Endothelial cell of umbilical vein (primary cell): ENCODE measurements around the gene MED19. TPM values are rescaled to one million over a fixed set of nuclear protein-coding genes. Genes with fewer than 3 reads are reported as not detected.
A peak's percentile ranks its signal among the peaks of the same experiment; 100 is the strongest.

Experiments used
- BruUV-seq: library from RNA; stranded (reverse); fragments of 400-500 nt; replicated peaks from 2 replicates; lab custom pipeline; 2021; lab: Mats Ljungman, UMichigan
- CTCF ChIA-PET: fragments of 300-600, 350-600 bp; sonication (Branson Sonifier 250); formaldehyde crosslinking; loops from one replicate; lab custom pipeline; 2021; ENCODE audit warnings: antibody characterized with exemption, inconsistent platforms; lab: Charles Lee
- POLR2A ChIA-PET: fragments of 300-600, 350-600 bp; sonication (Branson Sonifier 250); formaldehyde crosslinking; loops from one replicate; lab custom pipeline; 2021; ENCODE audit warnings: antibody characterized with exemption, inconsistent platforms; lab: Charles Lee
- DNase-seq: peaks from one replicate; pipeline ENCODE4 v3.0.0-alpha.2; 2011; ENCODE audit warnings: low read depth, low spot score
- FAIRE-seq: peaks from 2 replicates; lab custom pipeline; 2011; peaks lifted over from hg19 to GRCh38; lab: Jason Lieb, UNC
- H2AFZ ChIP-seq: 2 replicates; pipeline ENCODE4 v1.6.0; 2012; ENCODE audit warnings: low read depth, low read length, control low read depth, inconsistent platforms
- H3K27ac ChIP-seq: 2 replicates; pipeline ENCODE4 v1.5.1; 2011; ENCODE audit warnings: low read depth, mild to moderate bottlenecking, control low read depth, low read length, moderate library complexity; ENCODE audit not compliant: insufficient read depth
- H3K27me3 ChIP-seq, 2 experiments: 2 replicates each; pipeline versions ENCODE4 v1.6.0 to v1.6.1; 2011; ENCODE audit warnings: low read length in 2 of 2, mixed read lengths in 1 of 2; ENCODE audit not compliant: control insufficient read depth in 2 of 2, insufficient read depth in 2 of 2
- H3K36me3 ChIP-seq, 2 experiments: 2 replicates in 1 of 2; 3 replicates in 1 of 2; pipeline ENCODE4 v1.5.1; 2011; ENCODE audit warnings: low read length in 2 of 2, mild to moderate bottlenecking in 1 of 2, moderate library complexity in 1 of 2; ENCODE audit not compliant: control insufficient read depth in 2 of 2, insufficient read depth in 2 of 2; ENCODE audit errors: extremely low read depth in 1 of 2
- H3K4me1 ChIP-seq: 3 replicates; pipeline ENCODE4 v1.5.1; 2011; ENCODE audit warnings: mild to moderate bottlenecking, low read length; ENCODE audit not compliant: control insufficient read depth, insufficient read depth; ENCODE audit errors: extremely low read depth
- H3K4me2 ChIP-seq: 2 replicates; pipeline ENCODE4 v1.6.1; 2011; ENCODE audit warnings: low read length, control low read depth, mixed read lengths; ENCODE audit not compliant: insufficient read depth
- H3K4me3 ChIP-seq, 3 experiments: fragments of 200-600 bp in 1 of 3; sonication (generic), shearing (Covaris generic) in 1 of 3; replicated peaks in 1 of 3; 2 replicates each; pipeline ENCODE4 v1.5.1; 2011 to 2016; ENCODE audit warnings: control low read depth in 3 of 3, low read length in 3 of 3, mild to moderate bottlenecking in 2 of 3, inconsistent platforms in 1 of 3, low read depth in 1 of 3, moderate library complexity in 1 of 3; ENCODE audit not compliant: insufficient read depth in 1 of 3
- H3K79me2 ChIP-seq: 2 replicates; pipeline ENCODE4 v1.6.0; 2012; ENCODE audit warnings: low read length, inconsistent platforms; ENCODE audit not compliant: control insufficient read depth, insufficient read depth
- H3K9ac ChIP-seq: replicated peaks from 2 replicates; pipeline ENCODE3; 2011; ENCODE audit warnings: low read length, control low read depth; ENCODE audit not compliant: insufficient read depth; ENCODE audit errors: extremely low read depth
- H3K9me1 ChIP-seq: replicated peaks from 3 replicates; pipeline ENCODE4 v1.6.0; 2011; ENCODE audit warnings: mild to moderate bottlenecking, low read length; ENCODE audit not compliant: control insufficient read depth, insufficient read depth; ENCODE audit errors: extremely low read depth
- H3K9me3 ChIP-seq: replicated peaks from 2 replicates; pipeline ENCODE4 v1.5.1; 2012; ENCODE audit warnings: low read length, inconsistent platforms; ENCODE audit not compliant: control insufficient read depth, insufficient read depth
- H4K20me1 ChIP-seq: replicated peaks from 2 replicates; pipeline ENCODE3; 2011; ENCODE audit warnings: mild to moderate bottlenecking, low read length; ENCODE audit not compliant: control insufficient read depth, insufficient read depth; ENCODE audit errors: extremely low read depth
- CTCF ChIP-seq, 2 donors: IDR thresholded peaks; 1 replicate in 1 of 2; 2 replicates in 1 of 2; pipeline ENCODE4 v1.5.1; 2011; ENCODE audit warnings: low read length in 2 of 2, mild to moderate bottlenecking in 2 of 2, moderate library complexity in 2 of 2, control low read depth in 1 of 2, inconsistent platforms in 1 of 2, low read depth in 1 of 2; ENCODE audit not compliant: insufficient read depth in 1 of 2; ENCODE audit errors: extremely low read depth in 1 of 2
- EZH2 ChIP-seq: IDR thresholded peaks from 2 replicates; pipeline ENCODE4 v1.6.1; 2012; ENCODE audit warnings: borderline replicate concordance, low read depth, mild to moderate bottlenecking, moderate library complexity, low read length, inconsistent platforms; ENCODE audit not compliant: severe bottlenecking
- FOS ChIP-seq: IDR thresholded peaks from 2 replicates; pipeline ENCODE4 v1.6.1; 2011; ENCODE audit warnings: mild to moderate bottlenecking, low read length, moderate library complexity, borderline replicate concordance; ENCODE audit not compliant: insufficient read depth
- GATA2 ChIP-seq: IDR thresholded peaks from 2 replicates; pipeline ENCODE4 v1.7.0; 2011; ENCODE audit warnings: low read depth, mild to moderate bottlenecking, moderate library complexity, mixed read lengths, low read length; ENCODE audit not compliant: insufficient read length, insufficient read depth
- JUN ChIP-seq: IDR thresholded peaks from 2 replicates; pipeline ENCODE4 v1.6.1; 2011; ENCODE audit warnings: borderline replicate concordance, low read depth; ENCODE audit not compliant: insufficient read length, insufficient read depth
- MYC ChIP-seq: IDR thresholded peaks from one replicate; pipeline ENCODE4 v1.6.1; 2011; ENCODE audit warnings: mild to moderate bottlenecking, low read depth, low read length
- POLR2A ChIP-seq: IDR thresholded peaks from 2 replicates; pipeline ENCODE4 v1.6.1; 2012; ENCODE audit warnings: low read depth, mild to moderate bottlenecking, control low read depth, low read length
- POLR2AphosphoS5 ChIP-seq: IDR thresholded peaks from 2 replicates; pipeline ENCODE4 v1.6.1; 2012; ENCODE audit warnings: low read depth, mild to moderate bottlenecking, control low read depth, low read length, moderate library complexity; ENCODE audit not compliant: insufficient read depth
- dilution Hi-C: fragments of 300-500 bp; cut with MboI; formaldehyde crosslinking; loops from one replicate; pipeline ENCODE4 v1.15.0; 2019; ENCODE audit warnings: low sequenced_read_pairs; ENCODE audit not compliant: extremely low pct_ligation_motif_present
- intact Hi-C: fragments of 100-400 bp; cut with micrococcal nuclease; formaldehyde crosslinking; loops from one replicate; pipeline ENCODE4 v1.10.0; 2022
- polyA plus RNA-seq, 4 experiments: library from polyadenylated mRNA; depleted of rRNA in 3 of 4; stranded (reverse) in 3 of 4; unstranded in 1 of 4; fragments of >200 nt; gene quantifications; 2 replicates each; pipeline versions ENCODE4 v1.2.1 to v1.2.3, GENCODE V29; 2011 to 2012; ENCODE audit warnings: missing spikeins in 1 of 4
- total RNA-seq: library from RNA; stranded (reverse); gene quantifications from 2 replicates; pipeline ENCODE4 v1.2.3, GENCODE V29; 2021
- TF ChIP-seq, protein P1 (sequence below): IDR thresholded peaks from 2 replicates; pipeline ENCODE4 v1.6.1; 2011; ENCODE audit not compliant: insufficient read depth, insufficient read length

Gene MED19
- total and polyA plus RNA-seq, 2 donors (not counting 3 experiments of a cell fraction or from before 2014, with no cell fraction given): 25.1 to 48.0 TPM

DNA sequence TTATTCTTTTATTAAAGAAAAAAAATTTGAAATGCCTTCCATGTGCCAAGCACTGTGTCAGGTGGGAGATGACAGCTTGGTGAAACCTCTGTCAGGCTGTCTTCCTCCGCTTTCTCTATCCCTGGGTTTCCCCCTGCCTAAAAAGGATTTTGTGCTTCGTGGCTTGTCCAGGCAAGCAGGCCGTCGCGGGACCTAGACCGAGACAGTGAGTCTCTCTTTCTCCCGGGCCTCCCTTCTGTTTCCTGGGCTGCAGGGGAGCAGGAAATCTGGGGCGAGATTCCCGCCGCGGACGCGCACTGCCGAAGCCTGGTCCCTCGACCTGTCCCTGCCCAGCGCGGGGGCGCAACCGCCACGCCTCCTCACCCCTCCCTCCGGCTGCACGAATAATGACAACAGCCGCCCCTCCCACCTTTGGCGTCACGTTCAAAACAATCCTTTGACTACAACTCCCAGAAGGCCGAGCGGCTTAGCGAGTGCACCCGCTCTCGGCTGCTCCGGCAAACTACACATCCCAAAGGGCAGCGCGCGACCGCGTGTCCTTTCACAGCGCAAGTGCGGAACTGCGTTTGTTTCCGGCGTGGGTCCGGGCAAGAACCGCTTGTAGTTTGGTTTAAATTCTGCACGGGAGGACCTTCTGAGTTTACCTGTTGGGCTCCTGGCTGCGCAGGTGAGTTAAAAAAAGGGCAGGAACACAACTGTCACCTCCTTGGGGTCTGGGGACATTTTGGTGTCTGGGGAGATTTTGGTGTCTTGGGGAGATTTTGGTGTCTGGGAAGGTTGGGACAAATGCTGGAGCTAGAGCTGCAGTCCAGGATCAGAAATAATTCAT is 54.6 kb downstream of the MED19 start, which contains the start of gene CLP1:
CLP1 (plus strand) TSS at position 569 of the 829 bp plus-strand sequence. CDS start 1,715 bp downstream, outside the sequence.
- H3K4me2 ChIP-seq: peak within 1 kb of the TSS; percentile 95
- FAIRE-seq (peak; percentile 98), DNase-seq (peak; percentile 99)
- H3K27ac ChIP-seq: peak within 1 kb of the TSS; percentile 75
- peak within 1 kb of the TSS; percentile 77 for H2AFZ ChIP-seq
- H3K9me3 ChIP-seq: no peaks in the 10 kb centered on the region
- no TSS peak for BruUV-seq
- no peaks in the 10 kb centered on the region for H3K27me3 ChIP-seq
- intact Hi-C loops (loop anchor here (1.0 kb wide), 3 partner anchors 10 to 127 kb away; partner anchors contain the start of gene TIMM10), dilution Hi-C loops (no loop called here)
- TF ChIP-seq JUN (no peak), POLR2A (peak; percentile 70), EZH2 (no peak), CTCF (IDR thresholded peaks at IDR 0.05; ENCODE audit: extremely low read depth in 1 of 2, insufficient read depth in 1 of 2, low read depth in 1 of 2, low read length in 2 of 2) (no peak), MYC (peak; percentile 94), GATA2 (no peak), POLR2AphosphoS5 (peak; percentile 76), FOS (no peak)
- TF ChIP-seq, protein P1, sequence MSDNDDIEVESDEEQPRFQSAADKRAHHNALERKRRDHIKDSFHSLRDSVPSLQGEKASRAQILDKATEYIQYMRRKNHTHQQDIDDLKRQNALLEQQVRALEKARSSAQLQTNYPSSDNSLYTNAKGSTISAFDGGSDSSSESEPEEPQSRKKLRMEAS: peak; percentile 70
- ChIA-PET POLR2A (no interaction called here), CTCF (interaction anchor here (1.0 to 5.8 kb wide), 2 partner anchors 9 to 13 kb away, joined by 3 to 26 read pairs; no protein-coding TSS in a partner anchor)
- peak within 1 kb of the TSS; percentile 59 to 98 (median 90) for H3K4me3 ChIP-seq
- H3K4me1 ChIP-seq: peaks cover 4% of the 10 kb centered on the region
- peaks cover 22% of the 10 kb centered on the region for H3K79me2 ChIP-seq
- H3K36me3 ChIP-seq: peaks cover 14% of the 10 kb centered on the region in 2 experiments
- H3K9me1 ChIP-seq: no peaks in the 10 kb centered on the region
- H4K20me1 ChIP-seq: no peaks in the 10 kb centered on the region
- peak within 1 kb of the TSS; percentile 92 for H3K9ac ChIP-seq
